ENCODE measurements around the gene ASRGL1. TPM values are rescaled to one million over a fixed set of nuclear protein-coding genes. Genes with fewer than 3 reads are reported as not detected.
"Not testable (repeated sequence)": the region's sequence is repeated elsewhere in the genome, so short reads cannot be mapped to it uniquely, and the experiment has no call there.

The ASRGL1 gene
- polyA plus RNA-seq, 1 experiment: 0.61 TPM

DNA sequence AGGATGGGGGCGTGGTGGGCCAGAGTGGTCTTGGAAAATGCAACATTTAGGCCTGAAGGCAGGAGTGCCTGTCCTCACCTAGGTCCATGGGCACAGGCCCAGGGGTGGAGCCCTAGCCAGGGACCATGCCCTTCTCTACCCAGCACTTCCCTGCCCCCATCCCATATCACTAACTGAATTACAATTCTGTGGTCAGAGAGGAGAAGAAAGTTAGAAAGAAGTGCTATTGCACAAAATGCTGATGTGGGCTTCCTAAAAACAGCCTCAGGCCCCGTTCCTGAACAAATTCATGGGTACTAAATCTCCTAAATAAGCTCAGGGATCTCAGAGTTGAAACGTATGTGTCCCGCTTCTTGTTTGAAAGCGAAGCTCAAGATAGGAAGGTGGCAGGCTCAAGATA, 3.5 kb upstream of the ASRGL1 start:
- no peak overlapping the region for H3K27ac ChIP-seq (ENCODE audit: low read depth, low read length)
- peaks cover 38% of the 10 kb centered on the region for H3K27me3 ChIP-seq (ENCODE audit: control insufficient read depth, insufficient read depth, low read length)
- no peak for TF ChIP-seq CTCF (IDR thresholded peaks at IDR 0.05; ENCODE audit: low read depth, low read length)
- H3K9me3 ChIP-seq (ENCODE audit: control insufficient read depth, insufficient read depth, low read length): peaks cover 4% of the 10 kb centered on the region; the same call in 1 of the 2 replicates
- CTCF ChIA-PET: interaction anchor here (1.5 kb wide), 1 partner anchor 690 kb away, joined by 3 read pairs; no protein-coding TSS in a partner anchor
- DNase-seq (ENCODE audit: low read depth, low spot score): no peak
- POLR2A ChIA-PET: no interaction called here
- H3K4me3 ChIP-seq (ENCODE audit: low read depth, low read length): no peak overlapping the region

- Histone ChIP-seq H3K4me3 (ENCODE audit: low read depth, low read length) (peak overlapping the region; percentile 57), H3K27me3 (ENCODE audit: control insufficient read depth, insufficient read depth, low read length) (peaks cover 35% of the 10 kb centered on the region)
- H3K9me3 ChIP-seq (ENCODE audit: control insufficient read depth, insufficient read depth, low read length); POLR2A ChIA-PET; H3K27ac ChIP-seq (ENCODE audit: low read depth, low read length); DNase-seq (ENCODE audit: low read depth, low spot score): not testable (repeated sequence)
- CTCF ChIA-PET: interaction anchor here (1.0 kb wide), 1 partner anchor 26 kb away, joined by 4 read pairs; no protein-coding TSS in a partner anchor
Observed at GRCh38 chr11:62336949-62337302, 322 bp upstream of the ASRGL1 start.

GRCh38 chr11:62338218-62338617, 970 bp downstream of the ASRGL1 start:
- ChIA-PET POLR2A (no interaction called here), CTCF (interaction anchor here (0.6 to 4.1 kb wide), 4 partner anchors 30 to 52 kb away, joined by 3 to 53 read pairs (median 4); no protein-coding TSS in a partner anchor)
- no peak overlapping the region for H3K4me3 ChIP-seq (ENCODE audit: low read depth, low read length)
- no peak for DNase-seq (ENCODE audit: low read depth, low spot score)
- TF ChIP-seq CTCF (IDR thresholded peaks at IDR 0.05; ENCODE audit: low read depth, low read length): no peak
- H3K27ac ChIP-seq (ENCODE audit: low read depth, low read length): no peak overlapping the region
- peaks cover 4% of the 10 kb centered on the region; the same call in 1 of the 2 replicates for H3K9me3 ChIP-seq (ENCODE audit: control insufficient read depth, insufficient read depth, low read length)
- H3K27me3 ChIP-seq (ENCODE audit: control insufficient read depth, insufficient read depth, low read length): peaks cover 35% of the 10 kb centered on the region

GRCh38 chr11:62340269-62340901, 3.1 kb downstream of the ASRGL1 start:
- peaks cover 23% of the 10 kb centered on the region for H3K27me3 ChIP-seq (ENCODE audit: control insufficient read depth, insufficient read depth, low read length)
- no peak for DNase-seq (ENCODE audit: low read depth, low spot score)
- ChIA-PET CTCF (interaction anchor here (0.6 to 4.1 kb wide), 12 partner anchors 9 to 258 kb away, joined by 3 to 53 read pairs (median 3); no protein-coding TSS in a partner anchor), POLR2A (no interaction called here)
- H3K27ac ChIP-seq (ENCODE audit: low read depth, low read length): no peak overlapping the region
- TF ChIP-seq CTCF (IDR thresholded peaks at IDR 0.05; ENCODE audit: low read depth, low read length): peak; percentile 80
- H3K4me3 ChIP-seq (ENCODE audit: low read depth, low read length): no peak overlapping the region
- H3K9me3 ChIP-seq (ENCODE audit: control insufficient read depth, insufficient read depth, low read length): peaks cover 4% of the 10 kb centered on the region; the same call in 1 of the 2 replicates

DNA sequence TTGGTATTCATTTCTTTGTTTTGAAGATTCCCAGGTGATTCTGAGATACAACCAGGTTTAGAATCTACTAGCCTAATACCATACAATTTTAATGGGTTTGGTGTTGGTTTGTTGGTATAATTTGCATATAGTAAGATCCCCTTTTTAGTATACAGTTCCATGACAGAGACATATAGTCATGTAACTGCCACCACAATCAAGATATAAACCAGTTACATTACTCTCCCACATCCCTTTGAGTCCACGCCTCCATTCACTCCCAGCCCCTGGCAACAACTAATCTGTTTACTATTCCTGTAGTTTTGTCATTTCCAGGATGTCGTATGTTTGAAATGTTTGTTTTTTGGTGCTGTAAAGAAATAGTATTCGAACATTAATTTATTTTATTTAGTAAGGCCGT, 4.3 kb downstream of the ASRGL1 start:
- ChIA-PET CTCF (interaction anchor here (1.9 to 4.1 kb wide), 2 partner anchors 19 to 36 kb away, joined by 13 to 53 read pairs; no protein-coding TSS in a partner anchor), POLR2A (no interaction called here)
- no peak for DNase-seq (ENCODE audit: low read depth, low spot score)
- Histone ChIP-seq H3K4me3 (ENCODE audit: low read depth, low read length) (no peak overlapping the region), H3K27me3 (ENCODE audit: control insufficient read depth, insufficient read depth, low read length) (peaks cover 14% of the 10 kb centered on the region), H3K9me3 (ENCODE audit: control insufficient read depth, insufficient read depth, low read length) (peaks cover 4% of the 10 kb centered on the region; the same call in 1 of the 2 replicates), H3K27ac (ENCODE audit: low read depth, low read length) (no peak overlapping the region)
- no peak for TF ChIP-seq CTCF (IDR thresholded peaks at IDR 0.05; ENCODE audit: low read depth, low read length)

DNA sequence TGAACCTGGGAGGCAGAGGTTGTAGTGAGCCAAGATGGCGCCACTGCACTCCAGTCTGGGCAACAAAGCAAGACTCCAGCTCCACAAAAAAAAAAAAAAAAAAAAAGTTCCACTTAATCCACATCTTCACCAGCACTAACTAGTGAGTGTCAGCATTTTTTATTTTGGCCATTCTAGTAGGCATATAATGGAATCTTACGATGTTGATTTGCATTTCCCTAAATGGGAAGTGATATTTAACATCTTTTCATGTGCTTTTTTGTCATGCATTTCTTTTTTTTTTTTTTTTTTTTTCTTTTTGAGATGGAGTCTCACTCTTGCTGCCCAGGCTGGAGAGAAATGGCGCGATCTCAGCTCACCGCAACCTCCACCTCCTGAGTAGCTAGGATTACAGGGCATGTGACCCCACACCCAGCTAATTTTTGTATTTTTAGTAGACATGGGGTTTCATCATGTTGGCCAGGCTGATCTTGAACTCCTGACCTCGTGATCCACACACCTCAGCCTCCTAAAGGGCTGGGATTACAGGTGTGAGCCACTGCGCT, 6.5 kb downstream of the ASRGL1 start:
- CTCF ChIA-PET; H3K27ac ChIP-seq (ENCODE audit: low read depth, low read length); DNase-seq (ENCODE audit: low read depth, low spot score); POLR2A ChIA-PET; H3K4me3 ChIP-seq (ENCODE audit: low read depth, low read length); H3K27me3 ChIP-seq (ENCODE audit: control insufficient read depth, insufficient read depth, low read length); H3K9me3 ChIP-seq (ENCODE audit: control insufficient read depth, insufficient read depth, low read length): not testable (repeated sequence)

Measured in AG04450 (cell line).